HTERT RPE-1 (cell line): ENCODE data around the gene SMR3A.

ENCODE experiments used
- in situ Hi-C: fragments of 300-500 bp; cut with MboI; formaldehyde crosslinking; loops from 4 replicates; pipeline ENCODE4 v1.14.3; 2020; ENCODE audit warnings: low sequenced_read_pairs

Gene SMR3A

DNA sequence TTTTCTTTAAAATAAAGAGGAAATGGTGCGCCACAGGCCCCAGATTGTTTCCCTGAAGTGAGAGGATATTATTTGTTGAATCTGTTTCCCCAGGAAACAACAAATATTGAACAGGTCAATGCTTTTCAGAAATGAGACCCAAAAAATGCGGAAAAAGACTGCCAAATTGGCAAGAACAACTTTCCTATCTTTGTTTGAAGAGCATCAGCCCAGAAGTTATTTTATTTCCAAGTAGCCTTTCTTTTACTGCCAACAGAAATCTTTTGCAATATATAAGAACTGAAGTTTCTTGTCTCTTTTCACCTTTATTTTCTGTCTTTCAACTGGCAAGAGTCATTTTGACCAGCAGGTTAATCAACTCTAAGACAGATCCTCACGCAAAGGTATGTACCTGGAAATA, at the start of gene SMR3A:
TSS of gene SMR3A (plus strand) at position 301 of the 400 bp plus-strand sequence. CDS start 1,356 bp downstream, outside the sequence.
- in situ Hi-C loops = no loop called here

DNA sequence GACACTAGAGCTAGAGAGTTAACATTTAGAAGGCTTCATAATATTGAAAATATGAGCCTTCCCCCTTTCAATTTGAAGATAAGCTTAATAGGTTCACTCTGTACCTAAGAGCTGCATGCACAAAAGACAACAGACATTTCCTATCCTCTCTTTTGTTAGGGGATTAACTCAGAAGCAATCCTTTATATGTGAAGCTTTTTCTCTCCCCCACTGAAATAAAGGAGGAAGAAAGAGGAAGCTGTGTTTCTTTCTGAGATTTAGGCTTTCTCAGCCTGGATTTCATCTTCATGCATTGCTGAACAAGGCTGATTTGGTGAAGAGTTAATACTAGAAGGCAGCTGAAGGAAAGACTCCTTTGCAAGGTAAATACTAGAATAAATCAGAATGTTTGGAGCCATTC, 46.8 kb upstream of the SMR3A start:
- in situ Hi-C loops = no loop called here

DNA sequence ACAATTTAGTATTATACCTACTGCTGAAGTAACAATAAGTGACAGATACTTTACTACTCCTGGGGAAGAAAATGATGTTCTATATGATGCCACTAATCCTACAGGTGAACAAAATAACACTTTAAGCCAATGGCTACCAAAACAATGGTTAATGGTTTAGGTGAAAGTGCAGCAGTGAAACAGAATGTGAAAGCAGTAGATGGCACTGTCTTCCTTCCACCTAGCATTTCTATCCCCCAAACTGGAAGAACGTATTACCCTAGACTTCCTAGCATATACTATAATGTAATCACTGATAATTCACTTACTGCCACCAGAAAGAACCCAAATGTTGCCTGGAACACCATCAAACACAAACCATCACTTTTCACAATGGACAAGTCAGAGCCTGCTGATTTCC, 44.6 kb upstream of the SMR3A start:
- in situ Hi-C loops = no loop called here

DNA sequence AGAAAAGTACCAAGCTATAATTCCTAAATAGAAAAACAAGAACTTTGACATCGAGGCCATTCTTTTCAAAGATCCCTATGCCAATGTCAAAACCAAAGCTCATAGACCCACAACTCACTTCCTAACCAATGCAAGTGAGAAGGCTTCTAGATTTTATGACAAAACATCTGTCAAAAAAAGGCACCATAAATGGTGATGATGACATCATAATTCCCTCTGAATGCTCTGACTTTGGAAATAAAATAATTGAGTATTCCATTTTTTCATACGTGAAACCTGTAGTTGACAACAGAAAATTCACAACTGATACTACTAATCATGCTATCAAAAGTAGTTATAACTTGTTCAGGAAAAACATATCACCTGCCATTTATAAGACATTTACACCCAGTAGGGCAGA, 34.5 kb upstream of the SMR3A start:
- in situ Hi-C loops = no loop called here

DNA sequence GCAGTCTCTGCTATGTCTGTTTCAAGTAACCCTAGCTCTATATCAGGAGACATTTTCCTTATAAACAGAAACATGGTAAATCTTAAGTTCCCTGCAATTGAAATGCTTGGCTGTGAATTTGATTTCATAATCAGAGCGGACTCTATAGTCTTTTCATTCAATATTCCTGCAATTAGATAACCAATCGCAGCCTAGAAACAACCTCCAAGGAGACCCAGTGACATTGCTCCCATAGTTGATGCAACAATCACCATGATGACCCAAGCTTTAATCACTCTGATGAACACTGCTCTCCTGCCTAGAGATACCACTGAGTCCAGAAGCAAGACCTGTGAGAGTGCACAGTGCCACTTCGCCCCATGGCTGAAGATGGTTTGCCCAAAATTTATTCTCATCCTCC, 25.9 kb upstream of the SMR3A start, which contains the start of gene CABS1:
TSS of gene CABS1 (plus strand) at position 301 of the 400 bp plus-strand sequence. CDS start at position 360, 59 bp downstream.
- in situ Hi-C loops = no loop called here

DNA sequence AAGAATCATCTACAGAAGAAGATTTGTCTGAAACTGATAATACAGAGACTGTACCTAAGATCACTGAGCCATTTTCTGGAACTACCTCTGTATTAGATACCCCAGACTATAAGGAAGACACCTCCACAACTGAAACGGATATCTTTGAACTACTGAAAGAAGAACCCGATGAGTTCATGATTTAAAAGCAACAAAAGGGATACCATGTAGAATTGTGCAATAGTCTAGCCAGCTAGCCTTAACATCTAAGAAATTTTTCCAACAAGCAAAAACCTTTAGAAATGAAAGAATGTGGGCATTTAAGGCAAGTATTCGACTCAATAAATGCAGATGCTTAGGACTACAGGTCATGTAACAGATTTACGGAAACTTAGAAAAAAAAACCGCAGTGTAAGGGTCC, 24.5 kb upstream of the SMR3A start:
- in situ Hi-C loops = no loop called here

DNA sequence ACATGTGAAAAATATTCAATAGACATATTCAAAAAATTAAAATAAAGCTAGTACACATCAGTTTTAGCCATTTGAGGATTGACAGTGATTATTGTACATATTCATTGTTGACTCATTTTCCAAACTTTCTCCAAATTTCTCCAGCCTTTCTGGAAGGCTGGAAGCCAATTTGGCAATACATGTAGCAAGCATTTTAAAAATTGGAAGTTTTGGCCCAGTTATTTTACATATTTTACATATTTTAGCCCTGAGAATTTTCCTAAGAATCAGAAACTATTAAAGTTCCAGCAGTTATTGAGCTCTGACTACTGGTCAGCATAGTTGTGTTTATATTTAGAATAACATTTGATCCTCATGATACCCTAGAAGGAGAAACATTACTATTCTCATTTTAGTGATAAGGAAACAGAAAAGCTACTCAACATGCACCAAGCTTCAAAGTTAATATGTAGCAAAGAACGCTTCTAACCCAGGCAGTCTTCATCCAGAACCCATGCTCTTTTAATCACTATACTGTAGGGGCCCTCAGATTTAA, 22.6 kb upstream of the SMR3A start:
- in situ Hi-C loops = no loop called here

DNA sequence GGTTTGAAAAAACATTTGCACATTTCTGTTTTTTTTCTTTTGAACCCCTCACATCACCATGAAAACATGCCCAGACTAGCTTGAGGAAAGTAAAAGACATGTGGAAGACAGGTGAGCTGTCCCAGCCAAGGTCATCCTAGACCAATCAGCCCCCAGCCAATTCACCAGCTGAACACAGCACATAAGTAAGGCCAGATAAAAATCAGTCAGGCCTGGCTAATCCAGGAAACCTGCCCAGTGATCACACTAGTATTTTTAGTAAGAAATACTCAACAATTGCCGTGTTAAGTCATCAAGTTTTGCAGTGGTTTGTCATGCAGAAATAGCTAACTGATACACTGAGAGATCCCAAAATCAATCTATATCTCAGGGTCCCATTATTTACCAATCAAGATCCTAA, 4.4 kb upstream of the SMR3A start:
- in situ Hi-C loops = no loop called here

DNA sequence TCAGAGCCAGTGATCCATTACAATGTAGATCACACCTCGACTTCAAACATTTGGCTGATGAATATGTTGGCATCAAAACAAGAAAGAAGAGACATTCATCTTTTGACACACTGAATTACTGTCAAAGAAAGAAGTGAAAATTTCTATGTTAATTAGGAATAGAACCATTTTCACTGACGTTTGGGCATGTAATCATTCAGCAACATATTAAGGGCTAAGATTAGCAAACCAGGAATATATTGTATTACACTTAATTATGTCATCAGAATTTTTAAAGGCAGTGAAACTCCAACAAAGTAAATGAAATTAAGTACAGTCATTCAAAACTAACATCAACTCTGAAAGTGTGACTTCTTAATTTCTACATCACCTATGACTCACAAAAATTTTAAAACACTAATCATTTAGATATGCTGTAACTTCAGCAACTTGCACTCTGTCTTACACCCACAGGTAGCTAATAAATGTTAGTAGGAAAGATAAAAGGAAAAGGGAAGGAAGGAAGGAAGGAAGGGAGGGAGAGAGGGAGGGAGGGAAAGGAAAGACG, 1.4 kb upstream of the SMR3A start:
- in situ Hi-C loops = no loop called here

DNA sequence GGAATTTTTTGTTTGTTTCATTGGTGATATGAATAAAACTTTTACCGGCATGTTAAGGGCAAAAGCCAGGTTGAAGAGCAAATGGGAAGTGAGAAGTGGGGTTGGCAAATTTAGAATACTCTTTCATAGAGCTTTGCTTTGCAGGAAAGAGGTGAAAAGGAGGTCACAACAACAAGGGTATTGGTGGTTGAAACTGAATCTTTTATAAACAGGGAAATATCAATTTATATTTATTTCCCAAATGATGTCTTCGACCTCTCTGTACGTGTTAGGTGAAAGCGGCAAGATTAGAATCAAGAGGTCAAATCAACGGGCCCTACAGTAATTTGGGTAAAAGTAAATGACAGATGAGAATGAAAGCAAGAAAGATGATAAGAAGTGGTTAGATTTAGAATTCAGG, 3.4 kb downstream of the SMR3A start:
- in situ Hi-C loops = no loop called here

DNA sequence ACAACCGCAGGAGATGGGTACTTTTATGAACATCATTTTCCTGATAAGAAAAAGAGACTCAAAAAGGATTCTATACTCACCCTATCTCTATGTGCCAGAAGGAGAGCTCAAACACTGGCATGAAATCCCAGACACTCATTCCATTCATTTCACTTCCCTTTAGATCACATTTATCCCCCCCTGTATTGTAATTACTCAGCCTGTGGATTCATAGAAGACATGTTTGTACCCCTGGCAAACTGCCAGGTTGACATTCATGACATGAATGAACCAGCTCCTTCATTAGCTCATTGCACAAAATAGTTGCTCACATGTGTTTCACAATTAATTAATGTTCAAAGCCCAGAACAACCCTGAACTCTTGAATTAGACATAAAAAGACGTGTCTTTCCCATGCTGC, 4.9 kb downstream of the SMR3A start:
- in situ Hi-C loops = no loop called here

DNA sequence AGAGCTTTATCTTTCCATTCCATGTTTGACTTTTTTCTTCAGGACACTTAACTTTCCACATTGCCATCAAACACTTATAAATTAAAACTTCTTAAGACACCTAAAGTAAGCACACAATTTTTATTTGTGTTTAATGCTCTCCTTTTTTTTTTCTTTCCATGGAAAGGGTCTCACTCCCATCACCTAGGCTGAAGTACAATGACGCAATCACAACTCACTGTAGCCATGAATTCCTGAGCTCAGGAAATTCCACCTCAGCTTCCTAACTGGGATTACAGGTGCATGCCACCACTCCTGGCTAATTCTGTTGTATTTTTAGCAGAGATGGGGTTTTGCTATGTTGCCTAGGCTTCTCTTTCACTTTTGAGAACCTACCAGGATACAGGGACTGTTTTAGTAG, 7.3 kb downstream of the SMR3A start:
- in situ Hi-C loops = no loop called here

DNA sequence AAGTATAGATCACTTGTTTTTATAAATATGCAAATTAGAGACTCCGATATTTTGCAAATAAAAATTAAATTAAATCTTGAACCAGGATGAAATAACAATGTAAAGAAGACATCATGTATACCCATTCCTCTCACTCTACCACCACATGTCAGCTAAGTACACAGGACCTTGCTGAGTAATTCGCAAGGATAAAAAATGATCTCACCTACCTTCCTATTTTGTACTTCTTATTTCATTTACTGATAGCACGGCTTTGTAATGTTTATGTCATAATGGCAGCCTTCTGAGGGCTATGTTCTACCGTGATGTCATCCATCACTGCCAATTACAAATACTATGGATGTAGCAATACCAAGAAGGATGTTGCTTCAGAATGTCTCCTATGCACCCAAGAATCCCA, 11.4 kb downstream of the SMR3A start:
- in situ Hi-C loops = no loop called here

DNA sequence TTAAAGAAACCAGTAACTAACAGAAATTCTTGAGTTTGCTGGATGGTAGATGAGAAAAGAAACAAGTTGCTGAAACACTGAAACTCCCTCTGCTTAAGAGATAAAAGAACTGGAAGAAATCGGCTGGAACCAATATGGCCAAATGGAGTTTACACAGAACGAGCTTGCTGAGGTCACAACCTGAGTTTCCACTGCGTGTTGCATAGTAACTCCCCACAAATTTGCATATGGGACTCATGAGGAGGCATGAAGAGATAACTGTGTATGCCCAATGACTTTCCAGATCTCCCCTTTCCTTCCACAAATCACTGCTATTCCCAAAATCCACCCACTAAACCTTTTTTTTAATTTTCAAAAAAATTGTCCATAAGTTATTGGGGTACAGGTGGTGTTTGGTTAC, 12.2 kb downstream of the SMR3A start:
- in situ Hi-C loops = no loop called here

DNA sequence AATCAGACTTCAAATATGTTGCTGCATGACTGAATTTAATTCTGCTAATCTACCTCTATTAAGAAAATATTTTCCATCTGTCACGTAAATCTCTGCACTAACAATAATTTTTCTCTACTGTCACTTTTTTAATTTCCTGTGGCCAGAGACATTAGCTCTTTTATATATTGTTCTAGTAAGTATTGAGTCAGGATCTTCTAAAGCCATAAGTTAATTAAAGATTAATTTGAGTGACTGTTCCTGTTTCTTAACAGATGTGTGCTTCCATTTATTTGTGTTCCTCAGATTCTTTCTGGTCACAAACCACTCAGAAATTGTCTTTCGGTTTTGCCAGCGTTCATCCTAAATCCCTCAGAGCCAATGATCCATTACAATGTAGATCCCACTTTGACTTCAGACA, 20.0 kb downstream of the SMR3A start:
- in situ Hi-C loops = no loop called here

DNA sequence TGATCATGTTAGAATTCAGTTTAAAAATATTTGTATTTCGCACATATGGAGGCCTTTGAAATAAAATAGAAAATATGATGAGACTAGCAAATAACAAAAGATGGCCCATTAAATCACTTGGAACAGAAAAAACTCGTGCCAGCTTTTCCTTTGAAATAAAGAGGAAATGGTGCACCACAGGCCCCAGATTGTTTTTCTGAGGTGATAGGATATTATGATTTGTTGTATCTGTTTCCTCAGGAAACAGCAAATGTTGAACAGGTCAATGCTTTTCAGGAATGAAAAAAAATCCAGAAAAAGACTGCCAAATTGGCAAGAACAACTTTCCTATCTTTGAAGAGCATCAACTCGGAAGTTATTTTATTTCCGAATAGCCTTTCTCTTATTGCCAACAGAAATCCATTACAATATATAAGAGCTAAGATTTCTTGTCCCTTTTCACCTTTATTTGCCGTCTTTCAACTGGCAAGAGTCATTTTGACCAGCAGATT, 22.2 kb downstream of the SMR3A start, which contains the start of gene SMR3B:
TSS of gene SMR3B (plus strand) at position 441 of the 491 bp plus-strand sequence. CDS start 1,380 bp downstream, outside the sequence.
- in situ Hi-C loops = no loop called here

DNA sequence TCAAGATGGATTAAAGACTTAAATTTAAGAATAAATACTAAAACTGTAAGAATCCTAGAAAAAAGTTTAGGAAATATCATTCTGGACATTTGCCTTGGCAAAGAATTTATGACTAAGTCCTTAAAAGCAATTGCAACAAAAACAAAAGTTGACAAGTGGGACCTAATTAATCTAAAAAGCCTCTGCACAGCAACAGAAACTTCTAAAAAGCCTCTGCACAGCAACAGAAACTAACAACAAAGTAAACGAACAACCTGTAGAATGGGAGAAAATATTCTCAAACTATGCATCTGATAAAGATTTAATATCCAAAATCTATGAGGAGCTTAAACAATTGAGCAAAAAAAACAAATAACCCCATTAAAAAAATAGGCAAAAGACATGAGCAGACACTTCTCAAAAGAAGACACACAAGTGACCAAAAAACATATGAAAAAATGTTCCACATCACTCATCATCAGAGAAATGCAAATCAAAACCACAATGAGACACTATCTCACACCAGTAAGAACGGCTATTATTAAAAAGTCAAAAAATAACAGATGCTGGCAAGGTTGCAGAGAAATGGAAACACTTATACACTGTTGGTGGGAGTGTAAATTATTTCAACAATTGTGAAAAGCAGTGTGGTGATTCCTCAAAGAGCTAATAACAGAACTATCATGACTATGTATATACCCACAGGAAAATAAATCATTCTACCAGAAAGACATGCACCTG, 31.7 kb downstream of the SMR3A start:
- in situ Hi-C loops = no loop called here

DNA sequence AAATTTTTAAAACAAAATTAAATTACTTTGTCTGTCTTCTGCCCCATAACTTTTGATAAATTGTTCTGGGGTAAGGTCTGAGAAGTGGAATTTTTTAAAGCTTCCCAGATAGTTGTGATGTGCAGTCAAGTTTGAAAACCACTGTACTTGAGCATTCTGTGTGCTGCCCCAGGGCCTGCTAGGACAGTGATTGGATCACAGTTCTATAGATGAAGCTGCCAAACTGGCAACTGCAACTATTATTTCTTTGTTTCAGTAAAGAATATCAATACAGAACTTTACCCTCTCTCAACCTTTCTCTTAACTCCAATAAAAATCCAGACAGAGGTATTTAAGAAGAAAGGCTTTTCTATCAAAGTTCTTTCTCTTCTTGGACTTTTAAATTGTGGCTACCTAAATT, 37.0 kb downstream of the SMR3A start, which contains the start of gene OPRPN:
TSS of gene OPRPN (plus strand) at position 361 of the 400 bp plus-strand sequence. CDS start 1,346 bp downstream, outside the sequence.
- in situ Hi-C loops = no loop called here

DNA sequence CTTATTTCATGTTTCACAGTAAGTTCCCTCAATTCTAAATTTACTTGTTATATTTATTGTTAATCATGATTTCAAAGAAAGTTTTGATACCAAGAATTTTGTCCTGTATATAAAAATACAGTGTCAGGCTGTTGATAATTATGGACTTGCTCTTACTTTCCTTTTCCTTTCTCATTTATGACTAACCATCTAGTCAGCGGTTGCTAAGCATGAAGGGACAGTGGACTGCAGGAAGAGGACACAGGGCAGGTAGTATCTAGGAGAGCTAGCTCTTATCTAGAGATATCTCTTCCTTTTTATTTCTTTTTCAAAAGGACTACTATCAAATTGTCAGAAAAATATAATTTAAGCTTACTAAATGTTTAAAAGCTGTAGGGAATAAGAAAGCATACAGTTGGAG, 38.8 kb downstream of the SMR3A start:
- in situ Hi-C loops = no loop called here

DNA sequence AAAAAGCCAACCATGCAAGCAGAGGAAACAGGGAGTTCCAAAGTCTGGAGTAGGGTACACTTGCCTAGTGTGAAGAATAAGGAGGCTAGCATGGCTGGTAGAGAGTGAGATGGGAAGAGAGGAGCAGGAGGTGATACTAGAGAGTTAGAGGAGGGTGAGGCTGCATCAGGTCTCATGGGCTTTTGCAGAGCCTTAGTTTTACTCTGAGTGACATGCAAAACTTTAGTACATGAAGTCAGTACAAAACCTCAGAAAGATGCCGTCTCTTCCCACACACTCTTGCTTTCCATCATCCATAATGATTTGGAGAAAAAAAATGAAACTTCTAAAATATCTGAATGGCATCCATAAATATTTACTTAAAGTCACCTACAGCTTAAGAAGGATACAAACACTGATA, 42.2 kb downstream of the SMR3A start:
- in situ Hi-C loops = no loop called here

DNA sequence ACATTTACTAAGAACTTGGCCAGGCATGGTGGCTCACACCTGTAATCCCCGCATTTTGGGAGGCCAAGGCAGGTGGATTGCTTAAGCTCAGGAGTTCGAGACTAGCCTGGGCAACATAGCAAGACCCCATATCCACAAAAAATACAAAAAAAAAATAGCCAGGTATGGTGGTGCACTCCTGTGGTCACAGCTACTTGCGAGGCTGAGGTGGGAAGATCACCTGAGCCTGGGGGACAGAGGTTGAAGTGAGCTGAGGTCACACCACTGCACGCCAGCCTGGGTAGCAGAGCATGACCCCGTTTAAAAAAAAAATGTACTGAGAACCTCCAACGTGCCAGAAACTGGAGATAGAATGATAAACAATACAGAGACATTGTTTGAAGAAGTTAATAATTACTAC, 45.2 kb downstream of the SMR3A start:
- in situ Hi-C loops = no loop called here
